Neutrophil (primary cell): ENCODE data around the gene STRN4.

Experiments used
- H3K27ac ChIP-seq: fragments of 200-600 bp; sonication (generic); 2 replicates; pipeline ENCODE4 v1.5.1; 2016; ENCODE audit warnings: mild to moderate bottlenecking, moderate library complexity
- H3K27me3 ChIP-seq: fragments of 200-600 bp; sonication (generic); 2 replicates; pipeline ENCODE4 v1.6.0; 2016; ENCODE audit warnings: mild to moderate bottlenecking
- H3K36me3 ChIP-seq: fragments of 200-600 bp; sonication (generic); 2 replicates; pipeline ENCODE4 v1.5.1; 2017
- H3K4me1 ChIP-seq, 2 experiments: fragments of 200-600 bp in 1 of 2; sonication (generic) in 1 of 2; 1 replicate in 1 of 2; 2 replicates in 1 of 2; pipeline versions ENCODE4 v1.5.1 to v1.6.1; 2013 to 2016; ENCODE audit warnings: low read depth in 1 of 2, low read length in 1 of 2, mild to moderate bottlenecking in 1 of 2, moderate library complexity in 1 of 2; ENCODE audit not compliant: control insufficient read depth in 1 of 2, insufficient read depth in 1 of 2
- H3K4me3 ChIP-seq, 2 experiments: fragments of 200-600 bp in 1 of 2; sonication (generic) in 1 of 2; 1 replicate in 1 of 2; 2 replicates in 1 of 2; pipeline ENCODE4 v1.5.1; 2013 to 2016; ENCODE audit warnings: low read depth in 1 of 2, low read length in 1 of 2, mild to moderate bottlenecking in 1 of 2, moderate library complexity in 1 of 2
- H3K9me3 ChIP-seq: fragments of 200-600 bp; sonication (generic); 2 replicates; pipeline ENCODE4 v1.5.1; 2016
- CTCF ChIP-seq: fragments of 200-600 bp; sonication (generic); IDR thresholded peaks from 2 replicates; pipeline ENCODE4 v1.5.1; 2016; ENCODE audit warnings: antibody characterized with exemption

STRN4 gene

DNA sequence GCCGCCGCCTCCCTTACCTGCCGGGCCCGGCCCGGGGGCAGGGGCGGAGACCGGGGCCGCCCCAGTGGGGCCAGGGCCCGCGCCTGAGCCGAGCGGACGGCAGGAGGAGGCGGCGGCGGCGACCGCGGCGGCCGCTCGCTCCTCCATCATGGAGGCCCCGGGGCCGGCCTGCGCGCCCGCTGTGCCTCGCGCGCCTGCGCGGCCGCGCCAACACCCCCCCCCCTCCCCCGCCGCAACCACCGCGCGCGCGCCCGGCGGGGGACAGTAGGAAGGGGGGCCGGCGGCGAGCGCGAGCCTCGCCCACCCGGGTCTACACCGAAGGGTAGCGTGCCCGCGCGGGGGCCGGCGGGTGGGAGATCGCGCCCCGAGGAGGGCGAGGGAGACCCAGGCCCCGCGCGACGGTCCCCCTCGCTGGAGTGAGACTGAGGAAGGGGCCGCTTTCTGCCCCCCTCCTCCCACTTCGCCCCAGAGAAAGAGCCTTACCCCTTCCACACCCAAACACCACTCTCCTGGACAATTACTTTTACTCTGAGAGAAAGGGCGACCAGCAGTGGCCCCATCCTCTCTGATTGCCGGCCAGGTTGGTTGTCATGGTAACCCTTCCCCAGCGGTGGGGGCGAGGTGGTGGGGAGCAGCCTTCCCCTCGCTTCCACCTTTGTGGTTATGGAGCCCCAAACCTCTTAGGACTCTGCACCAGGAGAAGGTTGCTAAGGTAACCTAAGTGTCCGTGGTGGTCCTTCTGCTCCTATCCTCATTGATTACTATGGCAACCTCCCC is at the start of gene STRN4:
Gene STRN4, minus strand, starts transcription at position 170 of the 777 bp plus-strand sequence. Its CDS starts 20 bp downstream, at position 150.
- H3K27ac ChIP-seq: peak within 1 kb of the TSS; percentile 69
- H3K27me3 ChIP-seq: no peaks in the 10 kb centered on the region
- H3K4me1 ChIP-seq: peaks cover 33 to 35% of the 10 kb centered on the region in 2 experiments
- peak within 1 kb of the TSS; percentile 95 for H3K4me3 ChIP-seq
- H3K36me3 ChIP-seq: peaks cover 11% of the 10 kb centered on the region
- no peak for TF ChIP-seq CTCF
- no peaks in the 10 kb centered on the region for H3K9me3 ChIP-seq

- Histone ChIP-seq H3K9me3 (no peaks in the 10 kb centered on the region), H3K27ac (no peak overlapping the region), H3K4me1 (peaks cover 15 to 19% of the 10 kb centered on the region in 2 experiments), H3K27me3 (peaks cover 21% of the 10 kb centered on the region), H3K36me3 (no peaks in the 10 kb centered on the region), H3K4me3 (no peak overlapping the region)
- TF ChIP-seq CTCF: no peak
Observed at GRCh38 chr19:46791944-46792343, 45.7 kb upstream of the STRN4 start.

GRCh38 chr19:46789371-46789770 is 43.1 kb upstream of the STRN4 start:
- Histone ChIP-seq H3K4me3 (no peak overlapping the region), H3K9me3 (no peaks in the 10 kb centered on the region), H3K36me3 (no peaks in the 10 kb centered on the region), H3K27ac (no peak overlapping the region), H3K27me3 (peaks cover 9% of the 10 kb centered on the region), H3K4me1 (peaks cover 41 to 45% of the 10 kb centered on the region in 2 experiments)
- TF ChIP-seq CTCF: no peak

DNA sequence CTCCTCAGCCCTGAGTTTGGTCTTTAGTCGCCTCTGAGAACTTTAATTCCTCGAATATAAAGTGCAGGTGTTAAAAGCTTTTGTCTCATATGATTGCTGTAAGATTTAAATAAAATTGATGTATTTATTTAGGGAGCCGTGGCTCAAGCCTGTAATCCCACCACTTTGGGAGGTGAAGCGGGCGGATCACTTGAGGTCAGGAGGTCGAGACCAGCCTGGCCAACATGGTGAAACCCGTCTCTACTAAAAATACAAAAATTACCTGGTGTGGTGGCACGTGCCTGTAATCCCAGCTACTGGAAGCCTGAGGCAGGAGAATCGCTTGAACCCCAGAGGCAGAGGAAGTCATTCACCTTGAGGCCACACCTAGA is 42.7 kb upstream of the STRN4 start:
- no peak for TF ChIP-seq CTCF
- no peaks in the 10 kb centered on the region for H3K36me3 ChIP-seq
- H3K27me3 ChIP-seq: peaks cover 8% of the 10 kb centered on the region
- H3K27ac ChIP-seq: no peak overlapping the region
- peak overlapping the region; percentile 73 to 80 for H3K4me3 ChIP-seq
- peaks cover 45 to 49% of the 10 kb centered on the region in 2 experiments for H3K4me1 ChIP-seq
- no peaks in the 10 kb centered on the region for H3K9me3 ChIP-seq

- Histone ChIP-seq H3K4me3 (peak within 1 kb of the TSS; percentile 73 to 80), H3K36me3 (no peaks in the 10 kb centered on the region), H3K27me3 (peaks cover 4% of the 10 kb centered on the region), H3K9me3 (no peaks in the 10 kb centered on the region), H3K27ac (peak within 1 kb of the TSS; percentile 80), H3K4me1 (peaks cover 47 to 50% of the 10 kb centered on the region in 2 experiments)
- TF ChIP-seq CTCF: peak; percentile 24
Observed at GRCh38 chr19:46788262-46788967, 42.2 kb upstream of the STRN4 start, which contains the start of gene SLC1A5. SLC1A5 (minus strand) TSS chr19:46788594; CDS start chr19:46787965, 629 bp downstream.
